Testis (tissue), 2 donors: ENCODE measurements around the gene REPS2.

ENCODE experiments used
- CTCF ChIP-seq, 3 experiments: fragments of 450-650 bp in 2 of 3; fragments of 200-600 bp in 1 of 3; sonication (generic) in 1 of 3; IDR thresholded peaks; one replicate each; pipeline ENCODE4 v1.5.1; 2016 to 2019; ENCODE audit warnings: antibody characterized with exemption in 3 of 3, mild to moderate bottlenecking in 2 of 3, moderate library complexity in 1 of 3
- POLR2A ChIP-seq: fragments of 450-650 bp; IDR thresholded peaks from one replicate; pipeline ENCODE4 v1.6.1; 2017; ENCODE audit warnings: antibody characterized with exemption, mild to moderate bottlenecking, moderate library complexity

GRCh38 chrX:16978193-16978984, 31.9 kb downstream of the REPS2 start:
- no peak for TF ChIP-seq POLR2A
- TF ChIP-seq CTCF (IDR thresholded peaks at IDR 0.05): no peak
